ENCODE data around the gene PHKG1.
"Not testable (repeated sequence)": the region's sequence is repeated elsewhere in the genome, so short reads cannot be mapped to it uniquely, and the experiment has no call there.

The PHKG1 gene

GRCh38 chr7:56033671-56034432 lies 58.9 kb downstream of the PHKG1 start:
- Histone ChIP-seq H3K4me3 (ENCODE audit: low read depth in 1 of 2, low read length in 2 of 2) (peak overlapping the region; percentile 87 to 99), H3K27ac (ENCODE audit: low read length) (no peak overlapping the region), H3K27me3 (ENCODE audit: low read depth, low read length) (no peaks in the 10 kb centered on the region), H3K4me1 (ENCODE audit: control insufficient read depth in 1 of 2, insufficient read depth in 2 of 2, low read length in 2 of 2) (no peaks in the 10 kb centered on the region), H3K9me3 (ENCODE audit: control insufficient read depth in 1 of 2, low read length in 2 of 2) (no peaks in the 10 kb centered on the region), H3K36me3 (ENCODE audit: control insufficient read depth in 1 of 2, insufficient read depth in 2 of 2, low read length in 2 of 2) (no peaks in the 10 kb centered on the region)

GRCh38 chr7:56032578-56032977 lies 60.2 kb downstream of the PHKG1 start:
- not testable (repeated sequence) for H3K27me3 ChIP-seq (ENCODE audit: low read depth, low read length); H3K4me1 ChIP-seq (ENCODE audit: control insufficient read depth in 1 of 2, insufficient read depth in 2 of 2, low read length in 2 of 2); H3K27ac ChIP-seq (ENCODE audit: low read length); H3K9me3 ChIP-seq (ENCODE audit: control insufficient read depth in 1 of 2, low read length in 2 of 2); H3K36me3 ChIP-seq (ENCODE audit: control insufficient read depth in 1 of 2, insufficient read depth in 2 of 2, low read length in 2 of 2); H3K4me3 ChIP-seq (ENCODE audit: low read depth in 1 of 2, low read length in 2 of 2)

- not testable (repeated sequence) for H3K27ac ChIP-seq (ENCODE audit: low read length); H3K27me3 ChIP-seq (ENCODE audit: low read depth, low read length); H3K4me3 ChIP-seq (ENCODE audit: low read depth in 1 of 2, low read length in 2 of 2); H3K36me3 ChIP-seq (ENCODE audit: control insufficient read depth in 1 of 2, insufficient read depth in 2 of 2, low read length in 2 of 2); H3K9me3 ChIP-seq (ENCODE audit: control insufficient read depth in 1 of 2, low read length in 2 of 2); H3K4me1 ChIP-seq (ENCODE audit: control insufficient read depth in 1 of 2, insufficient read depth in 2 of 2, low read length in 2 of 2)
Observed at GRCh38 chr7:56031556-56031955, 61.2 kb downstream of the PHKG1 start.

- no peaks in the 10 kb centered on the region for H3K9me3 ChIP-seq (ENCODE audit: control insufficient read depth in 1 of 2, low read length in 2 of 2)
- H3K4me3 ChIP-seq (ENCODE audit: low read depth in 1 of 2, low read length in 2 of 2): no peak overlapping the region
- H3K36me3 ChIP-seq (ENCODE audit: control insufficient read depth in 1 of 2, insufficient read depth in 2 of 2, low read length in 2 of 2): peaks cover 0 to 7% of the 10 kb centered on the region in 2 donors
- H3K4me1 ChIP-seq (ENCODE audit: control insufficient read depth in 1 of 2, insufficient read depth in 2 of 2, low read length in 2 of 2): no peaks in the 10 kb centered on the region
- no peak overlapping the region for H3K27ac ChIP-seq (ENCODE audit: low read length)
- H3K27me3 ChIP-seq (ENCODE audit: low read depth, low read length): no peaks in the 10 kb centered on the region
Observed at GRCh38 chr7:56030340-56030739, 62.4 kb downstream of the PHKG1 start.

All from muscle layer of duodenum (tissue), 2 donors.